Bone marrow (tissue), 2 donors: ENCODE data around the gene SEC14L6.

ENCODE experiments used
- DNase-seq, 2 donors: peaks; one replicate each; lab custom pipeline; 2025; lab: John Stamatoyannopoulos, UW

SEC14L6 gene

GRCh38 chr22:30495041-30495784, 51.3 kb downstream of the SEC14L6 start:
- DNase-seq: no peak

GRCh38 chr22:30492144-30492543, 54.4 kb downstream of the SEC14L6 start:
- no peak for DNase-seq

GRCh38 chr22:30491381-30491780, 55.2 kb downstream of the SEC14L6 start:
- DNase-seq: no peak

GRCh38 chr22:30490399-30490798, 56.1 kb downstream of the SEC14L6 start:
- no peak for DNase-seq

GRCh38 chr22:30488121-30488520, 58.4 kb downstream of the SEC14L6 start:
- no peak for DNase-seq

GRCh38 chr22:30486661-30487115, 59.9 kb downstream of the SEC14L6 start:
- DNase-seq: no peak

GRCh38 chr22:30486118-30486517, 60.4 kb downstream of the SEC14L6 start:
- DNase-seq: no peak

- DNase-seq: peak; percentile 38 to 39
These were observed 61.1 kb downstream of the SEC14L6 start for GRCh38 chr22:30485362-30485988.

GRCh38 chr22:30483169-30483568, 63.4 kb downstream of the SEC14L6 start:
- no peak for DNase-seq

- no peak for DNase-seq
These were observed 64.8 kb downstream of the SEC14L6 start for GRCh38 chr22:30481711-30482110.

- DNase-seq: no peak
These were observed 66.6 kb downstream of the SEC14L6 start for GRCh38 chr22:30479981-30480380.

- no peak for DNase-seq
These were observed 71.7 kb downstream of the SEC14L6 start for GRCh38 chr22:30474683-30475424.

- no peak for DNase-seq
These were observed 72.4 kb downstream of the SEC14L6 start for GRCh38 chr22:30474121-30474520.

GRCh38 chr22:30472994-30473720, 73.4 kb downstream of the SEC14L6 start:
- DNase-seq: no peak
